HepG2 (cell line): Measurements from ENCODE around the gene WDR54. TPM values are rescaled to one million over a fixed set of nuclear protein-coding genes. Genes with fewer than 3 reads are reported as not detected.

Experiments
- BRF2 ChIP-seq: sonication (generic); formaldehyde crosslinking; IDR thresholded peaks from 2 replicates; pipeline ENCODE4 v1.8.1; 2022; ENCODE audit warnings: mild to moderate bottlenecking, missing genetic modification reagents
- MEF2D ChIP-seq: sonication (generic); formaldehyde crosslinking; IDR thresholded peaks from 2 replicates; pipeline ENCODE4 v1.5.1; 2020; ENCODE audit warnings: mild to moderate bottlenecking, missing genetic modification reagents
- RBM22 ChIP-seq: fragments of 200-400 bp; formaldehyde crosslinking; optimal IDR thresholded peaks from 2 replicates; pipeline ENCODE3; 2017; ENCODE audit warnings: mild to moderate bottlenecking, low read length, moderate library complexity
- SMARCC2 ChIP-seq: fragments of 450-650 bp; IDR thresholded peaks from 2 replicates; pipeline ENCODE4 v1.6.1; 2017; ENCODE audit warnings: antibody characterized with exemption, mild to moderate bottlenecking
- TAF1 ChIP-seq: sonication (generic); formaldehyde crosslinking; IDR thresholded peaks from 2 replicates; pipeline ENCODE4 v1.4.0; 2020; ENCODE audit warnings: missing genetic modification reagents
- ZBTB4 ChIP-seq: sonication (generic); formaldehyde crosslinking; IDR thresholded peaks from 2 replicates; pipeline ENCODE4 v1.4.0; 2020; ENCODE audit warnings: missing genetic modification reagents, mild to moderate bottlenecking, borderline replicate concordance
- ZC3H13 ChIP-seq: sonication (generic); formaldehyde crosslinking; IDR thresholded peaks from 2 replicates; pipeline ENCODE4 v1.8.1; 2023; ENCODE audit warnings: mild to moderate bottlenecking, missing genetic modification reagents, moderate library complexity
- ZFP91 ChIP-seq: sonication (generic); formaldehyde crosslinking; IDR thresholded peaks from 2 replicates; pipeline ENCODE4 v1.9.0; 2022; ENCODE audit warnings: missing genetic modification reagents, mild to moderate bottlenecking, borderline replicate concordance
- ZNF407 ChIP-seq: sonication (generic); formaldehyde crosslinking; IDR thresholded peaks from one replicate; pipeline ENCODE4 v1.5.1; 2020; ENCODE audit warnings: mild to moderate bottlenecking, missing genetic modification reagents; ENCODE audit errors: not compliant biosample characterization
- ZNF724P ChIP-seq: sonication (generic); formaldehyde crosslinking; IDR thresholded peaks from 2 replicates; pipeline ENCODE4 v1.8.0; 2022; ENCODE audit warnings: missing genetic modification reagents, borderline replicate concordance
- polyA plus RNA-seq, 8 experiments: library from polyadenylated mRNA; depleted of rRNA in 3 of 8; stranded (reverse) in 7 of 8; unstranded in 1 of 8; fragments of >200 nt; fragmentation: Illumina TruSeq in 4 of 8; extraction: Trizol in 4 of 8; gene quantifications; 2 replicates each; pipeline versions ENCODE4 v1.2.1 to v1.2.3, GENCODE V29; 2011 to 2016; ENCODE audit warnings: low read depth in 4 of 8, missing spikeins in 1 of 8, mixed read lengths in 1 of 8; ENCODE audit not compliant: insufficient read depth in 1 of 8
- total RNA-seq, 5 experiments: library from RNA; depleted of rRNA; stranded (reverse); fragments of >200 nt; fragmentation: Illumina TruSeq; extraction: Trizol; gene quantifications; 2 replicates each; pipeline ENCODE4 v1.2.3, GENCODE V29; 2016; ENCODE audit warnings: low read depth in 1 of 5

Gene WDR54
- total and polyA plus RNA-seq, 2 of the 13 experiments (the other 11 are each of a cell fraction or from before 2014, with no cell fraction given), result 2.0 to 17.3 TPM

GRCh38 chr2:74461187-74462053 is 39.9 kb downstream of the WDR54 start (continued):
- TF ChIP-seq ZBTB4 (CRISPR knock-in tag) (no peak), SMARCC2 (no peak), ZNF407 (CRISPR knock-in tag) (peak; percentile 22), TAF1 (no peak), RBM22 (peak; percentile 44), ZC3H13 (CRISPR knock-in tag) (0 out of 2 replicates have a peak, but pooled peaks have one; percentile 14), MEF2D (CRISPR knock-in tag) (no peak), ZFP91 (no peak), BRF2 (CRISPR knock-in tag) (no peak), ZNF724P (CRISPR knock-in tag) (no peak)
